Esophagus squamous epithelium (tissue), 5 donors: ENCODE data around the gene ABCA3. TPM values are rescaled to one million over a fixed set of nuclear protein-coding genes. Genes with fewer than 3 reads are reported as not detected.

Experiments
- DNase-seq: peaks from one replicate; lab custom pipeline; 2025; lab: John Stamatoyannopoulos, UW
- H3K27ac ChIP-seq, 4 donors: fragments of 200-600 bp; sonication (generic); one replicate each; pipeline ENCODE4 v1.5.1; 2016 to 2019; ENCODE audit warnings: mild to moderate bottlenecking in 1 of 4
- H3K27me3 ChIP-seq, 4 donors: fragments of 200-600 bp; sonication (generic); 1 replicate in 3 of 4; 2 replicates in 1 of 4; pipeline versions ENCODE4 v1.5.1 to v1.6.0; 2017 to 2021; ENCODE audit warnings: antibody characterized with exemption in 1 of 4
- H3K36me3 ChIP-seq, 3 donors: fragments of 200-600 bp; sonication (generic); one replicate each; pipeline ENCODE4 v1.5.1; 2016 to 2019
- H3K4me1 ChIP-seq, 3 donors: fragments of 200-600 bp; sonication (generic); one replicate each; pipeline ENCODE4 v1.5.1; 2017 to 2019
- H3K4me3 ChIP-seq, 4 donors: fragments of 200-600 bp; sonication (generic); 1 replicate in 3 of 4; 2 replicates in 1 of 4; pipeline ENCODE4 v1.5.1; 2016 to 2019; ENCODE audit warnings: mild to moderate bottlenecking in 2 of 4, moderate library complexity in 1 of 4
- H3K9me3 ChIP-seq, 3 donors: fragments of 200-600 bp; sonication (generic); one replicate each; pipeline ENCODE4 v1.5.1; 2016 to 2019
- POLR2A ChIP-seq, 4 donors: fragments of 450-650 bp; IDR thresholded peaks; one replicate each; pipeline ENCODE4 v1.6.1; 2017; ENCODE audit warnings: antibody characterized with exemption in 4 of 4, mild to moderate bottlenecking in 4 of 4, moderate library complexity in 3 of 4
- WGBS, 2 donors: methylation state at CpG; one replicate each; pipeline ENCODE4 v1.1.5; 2018; 5-methylcytosine and 5-hydroxymethylcytosine counted together
- intact Hi-C: fragments of 100-400 bp; cut with DNase I; formaldehyde crosslinking; loops from one replicate; pipeline ENCODE4 v1.15.0; 2022
- total RNA-seq, 4 donors: library from RNA; depleted of rRNA; stranded (reverse); fragments of >200 nt; gene quantifications; one replicate each; pipeline ENCODE4 v1.1.0, GENCODE V29; 2016
- TF ChIP-seq, protein P1 (sequence below), 6 experiments: fragments of 450-650 bp in 4 of 6; fragments of 200-600 bp in 2 of 6; sonication (generic) in 2 of 6; IDR thresholded peaks; one replicate each; pipeline ENCODE4 v1.5.1; 2016 to 2019; ENCODE audit warnings: antibody characterized with exemption in 6 of 6, mild to moderate bottlenecking in 4 of 6, moderate library complexity in 4 of 6
- donor health status: DM: yes; HTN: yes; CAD: no.

The ABCA3 gene
- total RNA-seq, 4 donors from 2014 or later, result 0.70 to 3.2 (median 2.7) TPM

DNA sequence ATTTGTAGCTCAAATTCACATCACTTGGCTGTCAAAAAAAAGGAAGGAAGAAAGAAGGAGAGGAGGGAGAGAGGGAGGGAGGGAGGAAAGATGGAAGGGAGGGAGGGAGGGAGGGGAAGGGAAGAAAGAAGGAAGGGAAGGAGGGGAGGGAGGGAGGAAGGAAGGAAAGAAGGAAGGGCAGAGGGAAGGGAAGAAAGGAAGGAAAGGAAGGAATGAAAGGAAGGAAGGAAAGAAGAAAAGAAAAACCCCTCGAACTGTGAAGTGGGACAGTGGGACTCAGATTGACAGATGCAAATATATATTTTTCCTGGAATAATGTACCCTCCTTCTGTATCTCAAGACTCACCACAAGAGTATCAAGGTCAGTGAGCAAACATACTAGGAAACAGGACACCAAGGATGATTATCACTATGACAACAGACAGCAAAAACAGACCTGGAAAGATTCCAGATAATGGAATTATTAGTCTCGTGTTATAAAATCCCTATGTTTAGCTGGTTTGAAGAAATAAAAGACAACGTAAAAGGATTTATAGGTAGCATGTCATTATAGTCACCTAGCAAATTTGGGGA is 24.2 kb upstream of the ABCA3 start:
- no peaks in the 10 kb centered on the region for H3K36me3 ChIP-seq
- TF ChIP-seq, protein P1, sequence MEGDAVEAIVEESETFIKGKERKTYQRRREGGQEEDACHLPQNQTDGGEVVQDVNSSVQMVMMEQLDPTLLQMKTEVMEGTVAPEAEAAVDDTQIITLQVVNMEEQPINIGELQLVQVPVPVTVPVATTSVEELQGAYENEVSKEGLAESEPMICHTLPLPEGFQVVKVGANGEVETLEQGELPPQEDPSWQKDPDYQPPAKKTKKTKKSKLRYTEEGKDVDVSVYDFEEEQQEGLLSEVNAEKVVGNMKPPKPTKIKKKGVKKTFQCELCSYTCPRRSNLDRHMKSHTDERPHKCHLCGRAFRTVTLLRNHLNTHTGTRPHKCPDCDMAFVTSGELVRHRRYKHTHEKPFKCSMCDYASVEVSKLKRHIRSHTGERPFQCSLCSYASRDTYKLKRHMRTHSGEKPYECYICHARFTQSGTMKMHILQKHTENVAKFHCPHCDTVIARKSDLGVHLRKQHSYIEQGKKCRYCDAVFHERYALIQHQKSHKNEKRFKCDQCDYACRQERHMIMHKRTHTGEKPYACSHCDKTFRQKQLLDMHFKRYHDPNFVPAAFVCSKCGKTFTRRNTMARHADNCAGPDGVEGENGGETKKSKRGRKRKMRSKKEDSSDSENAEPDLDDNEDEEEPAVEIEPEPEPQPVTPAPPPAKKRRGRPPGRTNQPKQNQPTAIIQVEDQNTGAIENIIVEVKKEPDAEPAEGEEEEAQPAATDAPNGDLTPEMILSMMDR (IDR thresholded peaks at IDR 0.05), result no peak
- no peak for TF ChIP-seq POLR2A (IDR thresholded peaks at IDR 0.05)
- no peaks in the 10 kb centered on the region for H3K4me1 ChIP-seq
- 21 to 27% methylated on average over 3 of the region's 3 CpGs for WGBS, 2 donors
- H3K9me3 ChIP-seq, result no peaks in the 10 kb centered on the region
- H3K27me3 ChIP-seq, result peaks cover 0 to 40% (median 0%) of the 10 kb centered on the region in 4 donors
- intact Hi-C loops, result no loop called here
- no peak for DNase-seq
- no peak overlapping the region for H3K4me3 ChIP-seq
- H3K27ac ChIP-seq, result no peak overlapping the region

DNA sequence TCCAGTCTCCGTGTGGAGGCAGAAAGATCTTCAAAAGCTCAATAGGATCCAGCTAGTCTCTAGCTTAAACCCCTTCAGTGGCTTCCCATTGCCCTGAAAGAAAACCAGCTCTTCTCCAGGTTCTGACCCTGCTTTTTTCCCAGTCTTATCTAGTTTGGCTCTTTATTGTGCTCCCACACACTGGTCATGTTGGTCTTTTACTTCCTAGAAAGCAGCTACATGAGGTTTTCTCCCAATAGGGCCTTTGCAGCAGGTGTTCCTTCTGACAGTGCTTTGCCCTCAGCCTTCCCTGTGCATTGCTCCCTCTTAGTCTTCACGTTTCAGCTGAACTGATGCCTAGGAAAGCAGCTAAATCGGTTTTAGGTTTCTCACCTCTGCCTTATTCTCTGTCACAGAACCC is 21.7 kb upstream of the ABCA3 start:
- intact Hi-C loops, result no loop called here

GRCh38 chr16:2361129-2361528 is 20.6 kb upstream of the ABCA3 start:
- Histone ChIP-seq H3K4me3 (no peak overlapping the region), H3K27ac (no peak overlapping the region), H3K27me3 (peaks cover 0 to 62% (median 0%) of the 10 kb centered on the region in 4 donors), H3K36me3 (no peaks in the 10 kb centered on the region), H3K9me3 (no peaks in the 10 kb centered on the region), H3K4me1 (no peaks in the 10 kb centered on the region)
- intact Hi-C loops, result no loop called here
- TF ChIP-seq, protein P1 (IDR thresholded peaks at IDR 0.05), result no peak
- no peak for TF ChIP-seq POLR2A (IDR thresholded peaks at IDR 0.05)
- 66 to 71% methylated on average over 4 of the region's 4 CpGs for WGBS, 2 donors
- DNase-seq, result no peak

More for the DNA sequence above, 21.7 kb upstream of the ABCA3 start:
- TF ChIP-seq, protein P1 (IDR thresholded peaks at IDR 0.05), result no peak
- TF ChIP-seq POLR2A (IDR thresholded peaks at IDR 0.05), result no peak
- DNase-seq, result no peak
- Histone ChIP-seq H3K4me3 (no peak overlapping the region), H3K9me3 (no peaks in the 10 kb centered on the region), H3K27me3 (peaks cover 0 to 52% (median 0%) of the 10 kb centered on the region in 4 donors), H3K4me1 (no peaks in the 10 kb centered on the region), H3K27ac (no peak overlapping the region), H3K36me3 (no peaks in the 10 kb centered on the region)
- 65 to 75% methylated on average over 3 of the region's 3 CpGs for WGBS, 2 donors

DNA sequence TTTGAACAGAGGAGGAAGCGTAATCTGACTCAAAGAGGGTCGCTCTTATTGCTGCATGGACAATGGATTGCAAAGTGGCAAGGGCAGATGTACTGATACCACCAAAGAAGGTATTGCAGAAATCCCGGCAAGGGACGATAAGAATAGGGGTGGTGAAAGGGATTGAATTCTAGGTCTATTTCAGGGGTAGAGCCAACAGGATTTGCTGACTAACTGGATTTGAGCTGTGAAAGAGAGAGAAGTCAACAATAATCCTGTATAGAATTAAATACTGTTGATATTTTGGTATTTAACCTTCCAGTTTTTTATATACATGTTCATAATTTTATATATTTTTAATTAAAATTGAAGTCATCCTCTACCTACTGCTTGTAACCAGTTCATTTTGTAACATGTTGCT is 19.4 kb upstream of the ABCA3 start:
- H3K27ac ChIP-seq, result no peak overlapping the region
- H3K4me1 ChIP-seq, result no peaks in the 10 kb centered on the region

GRCh38 chr16:2358811-2359210 is 18.3 kb upstream of the ABCA3 start:
- Histone ChIP-seq H3K36me3 (no peaks in the 10 kb centered on the region), H3K4me3 (no peak overlapping the region), H3K9me3 (no peaks in the 10 kb centered on the region), H3K27me3 (peaks cover 0 to 60% (median 0%) of the 10 kb centered on the region in 4 donors), H3K4me1 (no peaks in the 10 kb centered on the region), H3K27ac (no peak overlapping the region)
- whole genome bisulfite sequencing, 2 donors, result 92% methylated on average over 3 of the region's 3 CpGs
- TF ChIP-seq, protein P1 (IDR thresholded peaks at IDR 0.05), result no peak
- TF ChIP-seq POLR2A (IDR thresholded peaks at IDR 0.05), result no peak
- intact Hi-C loops, result no loop called here
- no peak for DNase-seq

More for the DNA sequence above, 19.4 kb upstream of the ABCA3 start:
- 79 to 81% methylated on average over 4 of the region's 4 CpGs for WGBS, 2 donors
- intact Hi-C loops, result no loop called here
- no peaks in the 10 kb centered on the region for H3K9me3 ChIP-seq
- H3K4me3 ChIP-seq, result no peak overlapping the region
- TF ChIP-seq, protein P1 (IDR thresholded peaks at IDR 0.05), result no peak
- TF ChIP-seq POLR2A (IDR thresholded peaks at IDR 0.05), result no peak
- no peak for DNase-seq
- no peaks in the 10 kb centered on the region for H3K36me3 ChIP-seq
- peaks cover 0 to 62% (median 0%) of the 10 kb centered on the region in 4 donors for H3K27me3 ChIP-seq
